HepG2 (cell line): ENCODE measurements around the gene SPSB2. TPM values are rescaled to one million over a fixed set of nuclear protein-coding genes. Genes with fewer than 3 reads are reported as not detected.

Source experiments
- CSRNP2 ChIP-seq: sonication (generic); formaldehyde crosslinking; conservative IDR thresholded peaks from 2 replicates; pipeline ENCODE4 v1.8.0; 2022; ENCODE audit warnings: low read depth, missing genetic modification reagents
- HNF4A ChIP-seq: sonication (generic); formaldehyde crosslinking; IDR thresholded peaks from 2 replicates; pipeline ENCODE4 v1.4.0; 2020; ENCODE audit warnings: missing genetic modification reagents
- MXD3 ChIP-seq: IDR thresholded peaks from 2 replicates; pipeline ENCODE4 v1.6.1; 2016; ENCODE audit warnings: mild to moderate bottlenecking, missing biosample characterization, missing genetic modification reagents
- PRDM4 ChIP-seq: sonication (generic); formaldehyde crosslinking; IDR thresholded peaks from 2 replicates; pipeline ENCODE4 v1.9.0; 2021; ENCODE audit warnings: missing genetic modification reagents, borderline replicate concordance
- RELA ChIP-seq: sonication (generic); formaldehyde crosslinking; IDR thresholded peaks from 2 replicates; pipeline ENCODE4 v1.4.0; 2020; ENCODE audit warnings: missing genetic modification reagents
- RERE ChIP-seq: IDR thresholded peaks from 2 replicates; pipeline ENCODE4 v1.6.1; 2016; ENCODE audit warnings: low read depth, missing genetic modification reagents, missing compliant biosample characterization
- SIX4 ChIP-seq: sonication (generic); formaldehyde crosslinking; IDR thresholded peaks from 2 replicates; pipeline ENCODE4 v1.4.0; 2020; ENCODE audit warnings: missing genetic modification reagents
- ZBTB42 ChIP-seq: sonication (generic); formaldehyde crosslinking; IDR thresholded peaks from 2 replicates; pipeline ENCODE4 v1.5.0; 2020; ENCODE audit warnings: mild to moderate bottlenecking, missing genetic modification reagents
- ZBTB49 ChIP-seq: sonication (generic); formaldehyde crosslinking; IDR thresholded peaks from 2 replicates; pipeline ENCODE4 v1.4.0; 2020; ENCODE audit warnings: missing genetic modification reagents, borderline replicate concordance
- ZNF264 ChIP-seq: sonication (generic); formaldehyde crosslinking; IDR thresholded peaks from 2 replicates; pipeline ENCODE4 v1.4.0; 2020; ENCODE audit warnings: missing genetic modification reagents
- ZNF296 ChIP-seq: sonication (generic); formaldehyde crosslinking; conservative IDR thresholded peaks from 2 replicates; pipeline ENCODE4 v1.5.0; 2020; ENCODE audit warnings: mild to moderate bottlenecking, missing genetic modification reagents
- ZNF44 ChIP-seq: sonication (generic); formaldehyde crosslinking; IDR thresholded peaks from 2 replicates; pipeline ENCODE4 v1.5.1; 2020; ENCODE audit warnings: mild to moderate bottlenecking, missing genetic modification reagents
- ZNF550 ChIP-seq: sonication (generic); formaldehyde crosslinking; IDR thresholded peaks from 2 replicates; pipeline ENCODE4 v1.4.0; 2020; ENCODE audit warnings: mild to moderate bottlenecking, missing genetic modification reagents, borderline replicate concordance
- ZNF839 ChIP-seq: sonication (generic); formaldehyde crosslinking; IDR thresholded peaks from 2 replicates; pipeline ENCODE4 v1.4.0; 2020; ENCODE audit warnings: missing genetic modification reagents, mild to moderate bottlenecking, borderline replicate concordance
- ZNF878 ChIP-seq: sonication (generic); formaldehyde crosslinking; IDR thresholded peaks from 2 replicates; pipeline ENCODE4 v1.8.1; 2023; ENCODE audit warnings: mild to moderate bottlenecking, missing genetic modification reagents, moderate library complexity
- ZSCAN25 ChIP-seq: sonication (generic); formaldehyde crosslinking; IDR thresholded peaks from 2 replicates; pipeline ENCODE4 v1.8.0; 2022; ENCODE audit warnings: mild to moderate bottlenecking, missing genetic modification reagents
- polyA plus RNA-seq, 8 experiments: library from polyadenylated mRNA; depleted of rRNA in 3 of 8; stranded (reverse) in 7 of 8; unstranded in 1 of 8; fragments of >200 nt; fragmentation: Illumina TruSeq in 4 of 8; extraction: Trizol in 4 of 8; gene quantifications; 2 replicates each; pipeline versions ENCODE4 v1.2.1 to v1.2.3, GENCODE V29; 2011 to 2016; ENCODE audit warnings: low read depth in 4 of 8, missing spikeins in 1 of 8, mixed read lengths in 1 of 8; ENCODE audit not compliant: insufficient read depth in 1 of 8
- total RNA-seq, 5 experiments: library from RNA; depleted of rRNA; stranded (reverse); fragments of >200 nt; fragmentation: Illumina TruSeq; extraction: Trizol; gene quantifications; 2 replicates each; pipeline ENCODE4 v1.2.3, GENCODE V29; 2016; ENCODE audit warnings: low read depth in 1 of 5

SPSB2 gene
- total and polyA plus RNA-seq, 2 of the 13 experiments (the other 11 are each of a cell fraction or from before 2014, with no cell fraction given), result 2.0 to 6.2 TPM

- TF ChIP-seq MXD3 (CRISPR knock-in tag) (no peak; the same call in 1 of the 2 replicates), ZNF550 (CRISPR knock-in tag) (no peak), PRDM4 (CRISPR knock-in tag) (no peak), HNF4A (no peak), RELA (no peak), ZSCAN25 (CRISPR knock-in tag) (no peak; the same call in 1 of the 2 replicates), ZNF839 (CRISPR knock-in tag) (no peak), ZBTB49 (CRISPR knock-in tag) (peak; percentile 46; the same call in 1 of the 2 replicates), ZBTB42 (CRISPR knock-in tag) (no peak), ZNF296 (CRISPR knock-in tag) (peak; percentile 64; the same call in 1 of the 2 replicates), RERE (no peak), ZNF44 (CRISPR knock-in tag) (0 out of 2 replicates have a peak, but pooled peaks have one; percentile 50), ZNF878 (CRISPR knock-in tag) (no peak), CSRNP2 (CRISPR knock-in tag) (no peak), SIX4 (no peak), ZNF264 (CRISPR knock-in tag) (no peak)
Measured at GRCh38 chr12:6828781-6829535, 44.1 kb downstream of the SPSB2 start (continued).
